Heart right ventricle (tissue), 16 donors: ENCODE results near the gene GRIK2. TPM values are rescaled to one million over a fixed set of nuclear protein-coding genes. Genes with fewer than 3 reads are reported as not detected.

Source experiments
- ATAC-seq, 8 donors: fragments of 200-7000 bp; cut with Tn5 transposase; one replicate each; pipeline ENCODE4 v1.9.1; 2020; ENCODE audit warnings: mild to moderate bottlenecking in 8 of 8, moderate library complexity in 8 of 8, moderate number of reproducible peaks in 1 of 8
- DNase-seq, 2 donors: peaks; one replicate each; pipeline ENCODE4 v3.0.0-alpha.2; 2020
- H3K27ac ChIP-seq, 10 donors: fragments of 200-600 bp; sonication (generic) in 2 of 10; one replicate each; pipeline versions ENCODE4 v1.5.0 to v1.8.0; 2020 to 2022; ENCODE audit warnings: mild to moderate bottlenecking in 3 of 10
- H3K27me3 ChIP-seq, 7 donors: fragments of 200-600 bp; one replicate each; pipeline ENCODE4 v1.8.0; 2021 to 2022; ENCODE audit warnings: mild to moderate bottlenecking in 2 of 7
- H3K36me3 ChIP-seq, 9 donors: fragments of 200-600 bp; sonication (generic) in 1 of 9; one replicate each; pipeline versions ENCODE4 v1.5.0 to v1.8.0; 2020 to 2022; ENCODE audit warnings: mild to moderate bottlenecking in 2 of 9
- H3K4me1 ChIP-seq, 9 donors: fragments of 200-600 bp; sonication (generic) in 1 of 9; one replicate each; pipeline versions ENCODE4 v1.5.0 to v1.8.0; 2020 to 2022; ENCODE audit warnings: mild to moderate bottlenecking in 4 of 9
- H3K4me3 ChIP-seq, 10 donors: fragments of 200-600 bp; sonication (generic) in 2 of 10; one replicate each; pipeline versions ENCODE4 v1.5.0 to v1.8.0; 2020 to 2022; ENCODE audit warnings: mild to moderate bottlenecking in 7 of 10, moderate library complexity in 2 of 10
- H3K9me3 ChIP-seq, 11 donors: fragments of 200-600 bp in 10 of 11; sonication (generic) in 2 of 11; one replicate each; pipeline versions ENCODE4 v1.5.0 to v1.8.0; 2013 to 2022; ENCODE audit warnings: mild to moderate bottlenecking in 2 of 11, control low read depth in 1 of 11, moderate library complexity in 1 of 11
- CTCF ChIP-seq, 9 donors: fragments of 200-600 bp; sonication (generic) in 2 of 9; IDR thresholded peaks; one replicate each; pipeline versions ENCODE4 v1.5.0 to v1.8.0; 2021 to 2022; ENCODE audit warnings: antibody characterized with exemption in 9 of 9, mild to moderate bottlenecking in 5 of 9, moderate library complexity in 1 of 9
- WGBS, 2 donors: extraction: QIAGEN DNeasy Blood & Tissue Kit; methylation state at CpG; one replicate each; pipeline ENCODE4 v1.1.7; 2013; ENCODE audit warnings: inconsistent platforms in 1 of 2; 5-methylcytosine and 5-hydroxymethylcytosine counted together
- intact Hi-C, 10 donors: fragments of 100-400 bp; cut with DNase I; formaldehyde crosslinking; loops; one replicate each; pipeline versions ENCODE4 v1.11.1 to v1.14.2; 2022
- polyA plus RNA-seq, 2 donors: library from polyadenylated mRNA; stranded (reverse); fragments of 200-250 nt; gene quantifications; one replicate each; pipeline ENCODE4 v1.2.3, GENCODE V29; 2013
- total RNA-seq, 10 donors: library from RNA; stranded (reverse); fragmentation: NEBNext Ultra II Directional in 3 of 10; extraction: Animal tissue kit (Norgen Biotek cat#: 25700) in 3 of 10; gene quantifications; one replicate each; pipeline versions ENCODE4 v1.2.1 to v1.2.4, GENCODE V29; 2021 to 2023
- donor health status: Arrhythmogenic right ventricular cardiomyopathy.
- donor health status: ischemic (EF 13 %, LVEDD 7.1; RV severe dilation, severe dysfunction).
- donor health status: healthy with polysubstance abuse.
- donor health status: DM: no; HTN: yes; CAD: no.
- donor health status: DM: no; HTN: no; CAD: no.
- donor health status: ischemic (EF 25% LVEDD 6.9; RV normal size, moderate dysfunction).
- donor health status: ischemic (EF 25% LVEDD 5.7; RV mildly dilated, moderate dysfunction).
- donor health status: healthy.
- donor health status: DM: yes; HTN: yes; CAD: no.
- donor health status: Ischemic cardiomyopathy.
- donor health status: ischemic (EF 35%, LVEDD 5.7; RV mildly dilated, moderate dysfunction).
- donor health status: nonischemic (EF 11% LVEDD 7.7; RV severe dilation, severe dysfunction).
- donor health status: DM: yes; HTN: yes; CAD: no.
- donor health status: PGD.
- donor health status: ischemic (EF 29% LVEDD 5.4; RV normal size, mild dysfunction).
- donor health status: nonischemic (EF 23%, LVEDD 6.1; RV moderate dilation, normal function).

Gene GRIK2
- total and polyA plus RNA-seq, 12 donors, result 0.13 to 7.0 (median 2.5) TPM

GRCh38 chr6:101486124-101486523, 92.6 kb downstream of the GRIK2 start:
- ATAC-seq (no peak), DNase-seq (no peak)
- Histone ChIP-seq H3K27me3 (no peaks in the 10 kb centered on the region), H3K36me3 (no peaks in the 10 kb centered on the region), H3K4me3 (no peak overlapping the region), H3K27ac (no peak overlapping the region), H3K4me1 (peaks cover 0 to 7% (median 0%) of the 10 kb centered on the region in 9 donors), H3K9me3 (no peaks in the 10 kb centered on the region)
- 37 to 38% methylated on average over 3 of the region's 3 CpGs for WGBS, 2 donors
- TF ChIP-seq CTCF (IDR thresholded peaks at IDR 0.05), result no peak
- intact Hi-C loops, result no loop called here

DNA sequence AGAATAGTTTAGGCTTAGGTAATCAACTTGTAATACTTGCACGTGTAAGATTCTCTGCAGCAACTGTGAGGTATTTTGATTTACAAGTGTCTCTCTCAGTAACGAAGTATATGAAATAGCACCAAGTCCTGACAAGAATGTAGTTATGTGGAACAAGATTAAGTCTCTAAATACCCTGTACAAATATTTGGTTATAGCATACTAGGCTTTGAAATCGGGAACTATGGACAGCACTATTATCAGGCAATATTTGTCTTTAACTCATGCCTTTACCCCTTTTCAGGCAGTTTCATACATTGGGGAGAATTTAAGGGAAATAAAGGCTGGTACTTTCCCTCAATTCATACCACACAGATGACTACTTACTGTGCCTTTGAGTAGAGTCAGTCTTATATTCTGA, 93.2 kb downstream of the GRIK2 start:
- 53 to 66% methylated on average over 3 of the region's 3 CpGs for WGBS, 2 donors
- TF ChIP-seq CTCF (IDR thresholded peaks at IDR 0.05), result no peak
- Histone ChIP-seq H3K9me3 (no peaks in the 10 kb centered on the region), H3K27ac (no peak overlapping the region), H3K27me3 (no peaks in the 10 kb centered on the region), H3K4me3 (no peak overlapping the region), H3K36me3 (no peaks in the 10 kb centered on the region), H3K4me1 (peaks cover 0 to 7% (median 0%) of the 10 kb centered on the region in 9 donors)
- ATAC-seq, result no peak
- no peak for DNase-seq
- intact Hi-C loops, result no loop called here

GRCh38 chr6:101489456-101489855, 95.9 kb downstream of the GRIK2 start:
- peaks cover 0 to 7% (median 0%) of the 10 kb centered on the region in 9 donors for H3K4me1 ChIP-seq
- H3K36me3 ChIP-seq, result no peaks in the 10 kb centered on the region
- H3K9me3 ChIP-seq, result no peaks in the 10 kb centered on the region
- no peak for DNase-seq
- intact Hi-C loops, result no loop called here
- ATAC-seq, result no peak
- no peaks in the 10 kb centered on the region for H3K27me3 ChIP-seq
- H3K27ac ChIP-seq, result no peak overlapping the region
- TF ChIP-seq CTCF (IDR thresholded peaks at IDR 0.05), result no peak
- no peak overlapping the region for H3K4me3 ChIP-seq

GRCh38 chr6:101490857-101491256, 97.3 kb downstream of the GRIK2 start:
- peaks cover 0 to 8% (median 0%) of the 10 kb centered on the region in 11 donors for H3K9me3 ChIP-seq
- H3K4me3 ChIP-seq, result no peak overlapping the region
- H3K27ac ChIP-seq, result no peak overlapping the region
- no peak for TF ChIP-seq CTCF (IDR thresholded peaks at IDR 0.05)
- H3K4me1 ChIP-seq, result no peaks in the 10 kb centered on the region
- ATAC-seq, result no peak
- H3K27me3 ChIP-seq, result no peaks in the 10 kb centered on the region
- no peaks in the 10 kb centered on the region for H3K36me3 ChIP-seq
- 55 to 83% methylated on average over 3 of the region's 3 CpGs for WGBS, 2 donors
- DNase-seq, result no peak
- intact Hi-C loops, result no loop called here

DNA sequence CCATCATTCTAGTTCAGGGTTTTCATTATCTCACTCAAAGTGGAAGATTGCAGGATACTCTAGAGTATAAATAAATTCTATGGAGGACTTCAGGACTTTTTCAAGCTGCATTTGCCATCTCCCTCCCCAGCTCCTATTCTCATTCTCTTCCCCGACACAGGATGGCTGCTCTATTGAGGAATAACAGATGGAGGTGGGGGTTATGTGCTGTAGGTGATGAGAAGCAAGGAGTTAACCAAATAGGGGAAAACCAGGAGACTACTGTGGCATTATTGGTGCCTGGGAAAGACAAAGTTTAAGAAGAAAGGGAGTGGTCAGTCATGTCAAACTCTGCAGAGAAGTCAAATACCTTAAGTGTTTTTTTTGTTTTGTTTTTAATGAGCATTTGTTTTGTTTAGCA, 109.3 kb downstream of the GRIK2 start:
- no peak for TF ChIP-seq CTCF (IDR thresholded peaks at IDR 0.05)
- intact Hi-C loops, result no loop called here
- Histone ChIP-seq H3K4me3 (no peak overlapping the region), H3K4me1 (no peaks in the 10 kb centered on the region), H3K36me3 (no peaks in the 10 kb centered on the region), H3K27ac (no peak overlapping the region), H3K27me3 (no peaks in the 10 kb centered on the region), H3K9me3 (no peaks in the 10 kb centered on the region)
- 37 to 40% methylated on average over 1 of the region's 1 CpG for WGBS, 2 donors
- DNase-seq, result no peak
- no peak for ATAC-seq
